Keratinocyte (primary cell): Measurements from ENCODE around the gene CACNB2. TPM values are rescaled to one million over a fixed set of nuclear protein-coding genes. Genes with fewer than 3 reads are reported as not detected.

Experiments
- DNase-seq: peaks from one replicate; pipeline ENCODE4 v3.0.0-alpha.2; 2011; ENCODE audit warnings: low read depth, missing footprints, low spot score
- FAIRE-seq: peaks from 2 replicates; lab custom pipeline; 2011; peaks lifted over from hg19 to GRCh38; lab: Jason Lieb, UNC
- H2AFZ ChIP-seq: 2 replicates; pipeline ENCODE4 v1.6.0; 2012; ENCODE audit warnings: low read length, control low read depth, inconsistent platforms; ENCODE audit not compliant: control insufficient read depth
- H3K27ac ChIP-seq: 2 replicates; pipeline ENCODE4 v1.5.1; 2011; ENCODE audit warnings: low read length; ENCODE audit not compliant: control insufficient read depth, insufficient read depth
- H3K27me3 ChIP-seq: 3 replicates; pipeline ENCODE4 v1.6.0; 2011; ENCODE audit warnings: low read length; ENCODE audit not compliant: control insufficient read depth, insufficient read depth; ENCODE audit errors: extremely low read depth
- H3K36me3 ChIP-seq, 2 experiments: 2 replicates in 1 of 2; 3 replicates in 1 of 2; pipeline ENCODE4 v1.5.1; 2011; ENCODE audit warnings: low read length in 2 of 2, mild to moderate bottlenecking in 1 of 2; ENCODE audit not compliant: control insufficient read depth in 2 of 2, insufficient read depth in 2 of 2; ENCODE audit errors: extremely low read depth in 1 of 2
- H3K4me1 ChIP-seq: 3 replicates; pipeline ENCODE4 v1.5.1; 2011; ENCODE audit warnings: low read length; ENCODE audit not compliant: control insufficient read depth, insufficient read depth; ENCODE audit errors: extremely low read depth
- H3K4me2 ChIP-seq: 3 replicates; pipeline ENCODE4 v1.6.0; 2011; ENCODE audit warnings: low read depth, low read length; ENCODE audit not compliant: control insufficient read depth, insufficient read depth; ENCODE audit errors: extremely low read depth
- H3K4me3 ChIP-seq, 3 experiments: fragments of 200-600 bp in 1 of 3; sonication (generic) in 1 of 3; 2 replicates in 2 of 3; 3 replicates in 1 of 3; pipeline ENCODE4 v1.5.1; 2011 to 2016; ENCODE audit warnings: low read length in 3 of 3, mild to moderate bottlenecking in 3 of 3, control low read depth in 2 of 3, inconsistent platforms in 1 of 3, low read depth in 1 of 3, mixed read lengths in 1 of 3, mixed run types in 1 of 3, moderate library complexity in 1 of 3; ENCODE audit not compliant: control insufficient read depth in 2 of 3, insufficient read depth in 2 of 3; ENCODE audit errors: extremely low read depth in 1 of 3
- H3K79me2 ChIP-seq: 2 replicates; pipeline ENCODE4 v1.6.0; 2012; ENCODE audit warnings: low read length; ENCODE audit not compliant: control insufficient read depth, insufficient read depth
- H3K9ac ChIP-seq: 3 replicates; pipeline ENCODE4 v1.6.0; 2011; ENCODE audit warnings: low read length; ENCODE audit not compliant: control insufficient read depth, insufficient read depth; ENCODE audit errors: extremely low read depth
- H3K9me1 ChIP-seq: 3 replicates; pipeline ENCODE4 v1.6.0; 2011; ENCODE audit warnings: low read length; ENCODE audit not compliant: control insufficient read depth, insufficient read depth; ENCODE audit errors: extremely low read depth
- H3K9me3 ChIP-seq: 2 replicates; pipeline ENCODE4 v1.5.1; 2012; ENCODE audit warnings: low read depth, low read length; ENCODE audit not compliant: control insufficient read depth
- H4K20me1 ChIP-seq: 3 replicates; pipeline ENCODE4 v1.6.0; 2011; ENCODE audit warnings: low read length; ENCODE audit not compliant: control insufficient read depth, insufficient read depth; ENCODE audit errors: extremely low read depth
- CTCF ChIP-seq, 3 experiments: IDR thresholded peaks in 1 of 3; conservative IDR thresholded peaks in 1 of 3; optimal IDR thresholded peaks in 1 of 3; 2 replicates in 2 of 3; 3 replicates in 1 of 3; pipeline versions ENCODE3 to v1.5.1; 2011; ENCODE audit warnings: low read length in 3 of 3, mild to moderate bottlenecking in 3 of 3, moderate library complexity in 2 of 3, control low read depth in 1 of 3, inconsistent platforms in 1 of 3; ENCODE audit not compliant: insufficient read depth in 2 of 3; ENCODE audit errors: extremely low read depth in 1 of 3
- EZH2 ChIP-seq: IDR thresholded peaks from one replicate; pipeline ENCODE4 v1.6.1; 2012; ENCODE audit warnings: inconsistent platforms, mild to moderate bottlenecking, low read length, moderate library complexity
- dilution Hi-C: fragments of 300-500 bp; cut with MboI; formaldehyde crosslinking; loops from one replicate; pipeline ENCODE4 v1.7.0; 2020; ENCODE audit warnings: low sequenced_read_pairs; ENCODE audit not compliant: extremely low pct_ligation_motif_present
- polyA plus RNA-seq, 5 experiments: library from polyadenylated mRNA; depleted of rRNA in 3 of 5; stranded (reverse) in 3 of 5; stranded (forward) in 1 of 5; unstranded in 1 of 5; fragments of >200 nt; gene quantifications; 1 replicate in 1 of 5; 2 replicates in 3 of 5; 3 replicates in 1 of 5; pipeline versions ENCODE4 v1.2.1 to v1.2.3, GENCODE V29; 2011 to 2012; ENCODE audit warnings: missing spikeins in 2 of 5, low read depth in 1 of 5, low replicate concordance in 1 of 5

The CACNB2 gene
- polyA plus RNA-seq, 1 donor (not counting 4 experiments of a cell fraction or from before 2014, with no cell fraction given), result 0.03 TPM

DNA sequence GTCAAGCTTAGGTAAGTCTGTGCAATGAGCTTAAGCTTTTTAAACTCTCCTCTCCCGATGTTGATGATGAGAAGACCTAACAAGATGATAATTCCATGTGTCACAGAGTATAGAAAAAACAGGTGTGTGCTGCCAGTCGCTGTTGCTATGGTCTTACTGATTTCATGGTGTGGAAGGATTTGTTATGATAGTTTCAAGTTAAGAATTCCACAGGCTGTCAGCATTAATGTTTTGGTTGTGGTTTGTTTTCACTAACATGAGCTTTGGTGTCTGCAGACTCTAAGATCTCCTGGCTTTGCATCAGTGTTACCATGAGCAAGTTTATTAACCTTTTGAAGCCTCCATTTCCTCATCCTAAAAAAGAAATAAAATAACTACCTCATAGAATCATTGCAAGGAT is 387.5 kb downstream of the CACNB2 start:
- no peaks in the 10 kb centered on the region for H3K4me1 ChIP-seq
- no peak overlapping the region for H3K9ac ChIP-seq
- DNase-seq, result no peak
- H3K9me3 ChIP-seq, result no peaks in the 10 kb centered on the region
- H2AFZ ChIP-seq, result no peak overlapping the region
- H3K27ac ChIP-seq, result no peak overlapping the region
- H3K79me2 ChIP-seq, result no peaks in the 10 kb centered on the region
- no peaks in the 10 kb centered on the region for H3K9me1 ChIP-seq
- no peaks in the 10 kb centered on the region for H3K27me3 ChIP-seq
- TF ChIP-seq CTCF (optimal IDR thresholded peaks at IDR 0.05 in 1 of 3, IDR thresholded peaks at IDR 0.05 in 1 of 3, conservative IDR thresholded peaks at IDR 0.05 in 1 of 3; ENCODE audit: extremely low read depth in 1 of 3, insufficient read depth in 2 of 3, low read length in 3 of 3), result no peak
- no peak for TF ChIP-seq EZH2
- H3K4me2 ChIP-seq, result no peak overlapping the region
- no peak for FAIRE-seq
- H3K4me3 ChIP-seq, result no peak overlapping the region
- H4K20me1 ChIP-seq, result no peaks in the 10 kb centered on the region
- dilution Hi-C loops, result no loop called here
- H3K36me3 ChIP-seq, result no peaks in the 10 kb centered on the region

DNA sequence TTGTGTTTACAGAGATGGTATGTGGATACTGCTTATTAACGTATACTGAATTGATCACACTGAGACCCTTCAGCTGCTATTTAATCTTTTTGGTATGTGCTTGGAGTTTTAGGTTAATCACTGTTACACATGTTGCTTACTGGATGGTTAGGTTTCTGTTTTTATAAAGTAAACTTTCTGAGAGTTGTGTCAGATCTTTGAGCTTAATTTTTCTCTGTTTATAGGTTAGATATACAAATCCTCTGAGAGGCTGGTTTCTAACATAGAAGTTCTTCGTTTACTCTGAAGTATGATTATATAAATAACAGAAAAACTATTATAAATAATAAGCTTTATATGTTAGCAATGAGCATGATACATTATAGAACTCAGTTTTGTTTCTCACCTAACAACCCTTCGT is 388.1 kb downstream of the CACNB2 start:
- no peak overlapping the region for H3K9ac ChIP-seq
- DNase-seq (no peak), FAIRE-seq (no peak)
- H4K20me1 ChIP-seq, result no peaks in the 10 kb centered on the region
- H3K27ac ChIP-seq, result no peak overlapping the region
- H3K4me1 ChIP-seq, result no peaks in the 10 kb centered on the region
- dilution Hi-C loops, result no loop called here
- H3K36me3 ChIP-seq, result no peaks in the 10 kb centered on the region
- no peak overlapping the region for H3K4me3 ChIP-seq
- no peaks in the 10 kb centered on the region for H3K9me1 ChIP-seq
- no peaks in the 10 kb centered on the region for H3K27me3 ChIP-seq
- H3K4me2 ChIP-seq, result no peak overlapping the region
- TF ChIP-seq EZH2, result no peak
- no peaks in the 10 kb centered on the region for H3K79me2 ChIP-seq
- H2AFZ ChIP-seq, result no peak overlapping the region
- no peaks in the 10 kb centered on the region for H3K9me3 ChIP-seq

GRCh38 chr10:18532881-18533535 is 392.8 kb downstream of the CACNB2 start:
- TF ChIP-seq CTCF (optimal IDR thresholded peaks at IDR 0.05 in 1 of 3, IDR thresholded peaks at IDR 0.05 in 1 of 3, conservative IDR thresholded peaks at IDR 0.05 in 1 of 3; ENCODE audit: extremely low read depth in 1 of 3, insufficient read depth in 2 of 3, low read length in 3 of 3), result no peak
- H3K36me3 ChIP-seq, result no peaks in the 10 kb centered on the region
- dilution Hi-C loops, result no loop called here

More at GRCh38 chr10:18532881-18533535, 392.8 kb downstream of the CACNB2 start:
- H3K9me1 ChIP-seq, result no peaks in the 10 kb centered on the region
- no peak overlapping the region for H3K4me2 ChIP-seq
- no peak overlapping the region for H2AFZ ChIP-seq
- no peaks in the 10 kb centered on the region for H3K4me1 ChIP-seq
- no peak overlapping the region for H3K27ac ChIP-seq
- H3K9ac ChIP-seq, result no peak overlapping the region
- DNase-seq (no peak), FAIRE-seq (no peak)
- H3K27me3 ChIP-seq, result no peaks in the 10 kb centered on the region
- no peaks in the 10 kb centered on the region for H3K9me3 ChIP-seq
- no peaks in the 10 kb centered on the region for H3K79me2 ChIP-seq
- no peak overlapping the region for H3K4me3 ChIP-seq
- H4K20me1 ChIP-seq, result no peaks in the 10 kb centered on the region
